ENCODE measurements around the gene XIRP2.
"Not testable (repeated sequence)": the region's sequence is repeated elsewhere in the genome, so short reads cannot be mapped to it uniquely, and the experiment has no call there.

XIRP2 gene

DNA sequence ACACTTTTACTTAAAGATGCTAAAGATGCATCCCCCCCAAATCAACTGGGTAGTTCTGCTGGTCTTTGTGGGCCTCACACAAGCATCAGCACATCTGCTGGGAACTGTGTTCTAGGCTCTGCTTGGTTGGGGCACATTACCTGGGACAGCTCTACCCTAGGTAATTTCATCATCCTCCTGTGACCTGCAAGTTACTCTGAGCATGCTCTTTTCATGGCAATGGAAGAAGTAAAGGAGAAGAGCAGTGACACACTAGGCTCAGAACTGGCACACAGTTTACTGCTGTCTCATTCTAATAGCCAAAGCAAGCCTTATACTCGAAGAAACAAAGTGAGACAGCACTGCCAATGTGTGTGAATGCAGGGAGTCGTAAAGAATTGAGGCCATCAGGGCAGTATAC, 376.7 kb downstream of the XIRP2 start:
- Histone ChIP-seq H3K4me3 (no peak overlapping the region), H3K36me3 (ENCODE audit: insufficient read depth, low read length) (no peaks in the 10 kb centered on the region), H3K9me3 (ENCODE audit: low read depth, low read length) (no peaks in the 10 kb centered on the region), H3K9ac (ENCODE audit: insufficient read length) (no peak overlapping the region), H3K27ac (no peak overlapping the region)
- no peak for DNase-seq (ENCODE audit: low read depth, low spot score)
- TF ChIP-seq POLR2AphosphoS5 (IDR thresholded peaks at IDR 0.05; ENCODE audit: borderline replicate concordance, low read depth, low read length) (no peak), FOXP2 (optimal IDR thresholded peaks at IDR 0.05; ENCODE audit: control extremely low read depth, extremely low read length, insufficient read depth) (no peak), EZH2 (IDR thresholded peaks at IDR 0.05) (no peak)

DNA sequence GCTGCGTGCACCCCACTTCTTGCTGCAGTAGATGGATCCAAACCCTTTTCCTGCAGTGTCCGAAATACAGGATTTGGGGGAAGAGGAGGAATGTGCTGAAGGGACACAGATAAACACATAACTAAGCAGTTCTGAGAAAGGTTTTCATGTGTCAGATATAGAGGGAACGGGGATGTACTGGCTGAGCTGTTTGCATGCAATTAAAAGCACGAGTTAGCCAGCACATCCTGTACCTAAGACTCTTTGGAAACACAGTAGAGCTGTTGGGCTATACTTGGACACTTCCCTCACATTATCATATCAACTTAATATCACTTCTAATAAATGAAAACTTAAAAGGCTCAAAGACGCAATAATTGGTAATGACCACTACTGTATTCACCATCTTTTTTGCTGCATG, 377.4 kb downstream of the XIRP2 start:
- TF ChIP-seq EZH2 (IDR thresholded peaks at IDR 0.05) (no peak), POLR2AphosphoS5 (IDR thresholded peaks at IDR 0.05; ENCODE audit: borderline replicate concordance, low read depth, low read length) (no peak), FOXP2 (optimal IDR thresholded peaks at IDR 0.05; ENCODE audit: control extremely low read depth, extremely low read length, insufficient read depth) (no peak)
- H3K9ac ChIP-seq (ENCODE audit: insufficient read length), result no peak overlapping the region
- H3K36me3 ChIP-seq (ENCODE audit: insufficient read depth, low read length), result no peaks in the 10 kb centered on the region
- no peaks in the 10 kb centered on the region for H3K9me3 ChIP-seq (ENCODE audit: low read depth, low read length)
- H3K4me3 ChIP-seq, result no peak overlapping the region
- H3K27ac ChIP-seq, result no peak overlapping the region
- DNase-seq (ENCODE audit: low read depth, low spot score), result no peak

- H3K27ac ChIP-seq; H3K4me3 ChIP-seq; DNase-seq (ENCODE audit: low read depth, low spot score); H3K36me3 ChIP-seq (ENCODE audit: insufficient read depth, low read length); H3K9ac ChIP-seq (ENCODE audit: insufficient read length); H3K9me3 ChIP-seq (ENCODE audit: low read depth, low read length): not testable (repeated sequence)
Observed at GRCh38 chr2:167268245-167268644, 380.0 kb downstream of the XIRP2 start.

DNA sequence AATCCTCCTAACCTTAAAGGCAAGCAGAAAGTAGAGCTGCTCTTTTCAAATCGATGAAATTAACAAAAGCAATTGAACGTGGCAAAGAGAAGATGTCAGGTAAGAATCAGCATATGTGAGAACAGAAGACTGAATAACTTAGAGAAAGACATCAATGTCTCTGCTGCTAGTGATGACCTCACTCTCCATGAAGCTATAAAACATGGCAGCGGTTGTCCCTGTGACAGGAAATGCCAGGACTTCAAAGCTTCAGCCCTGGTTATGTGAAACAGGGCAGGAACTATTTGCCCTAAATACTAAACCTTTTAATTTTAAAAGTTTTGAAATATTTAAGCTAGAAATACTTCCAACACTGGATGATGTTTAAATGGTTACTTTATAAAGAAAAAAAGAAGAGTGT, 383.7 kb downstream of the XIRP2 start:
- TF ChIP-seq FOXP2 (optimal IDR thresholded peaks at IDR 0.05; ENCODE audit: control extremely low read depth, extremely low read length, insufficient read depth) (no peak), EZH2 (IDR thresholded peaks at IDR 0.05) (no peak), POLR2AphosphoS5 (IDR thresholded peaks at IDR 0.05; ENCODE audit: borderline replicate concordance, low read depth, low read length) (no peak)
- Histone ChIP-seq H3K9ac (ENCODE audit: insufficient read length) (no peak overlapping the region), H3K9me3 (ENCODE audit: low read depth, low read length) (no peaks in the 10 kb centered on the region), H3K4me3 (no peak overlapping the region), H3K27ac (no peak overlapping the region), H3K36me3 (ENCODE audit: insufficient read depth, low read length) (no peaks in the 10 kb centered on the region)
- no peak for DNase-seq (ENCODE audit: low read depth, low spot score)

- H3K36me3 ChIP-seq (ENCODE audit: insufficient read depth, low read length), result no peaks in the 10 kb centered on the region
- no peak for TF ChIP-seq POLR2AphosphoS5 (IDR thresholded peaks at IDR 0.05; ENCODE audit: borderline replicate concordance, low read depth, low read length)
- no peak for TF ChIP-seq FOXP2 (optimal IDR thresholded peaks at IDR 0.05; ENCODE audit: control extremely low read depth, extremely low read length, insufficient read depth)
- TF ChIP-seq EZH2 (IDR thresholded peaks at IDR 0.05), result no peak
- H3K4me3 ChIP-seq, result no peak overlapping the region
- no peaks in the 10 kb centered on the region for H3K9me3 ChIP-seq (ENCODE audit: low read depth, low read length)
- no peak overlapping the region for H3K27ac ChIP-seq
- H3K9ac ChIP-seq (ENCODE audit: insufficient read length), result no peak overlapping the region
- no peak for DNase-seq (ENCODE audit: low read depth, low spot score)
Observed at GRCh38 chr2:167275046-167275445, 386.8 kb downstream of the XIRP2 start.

DNA sequence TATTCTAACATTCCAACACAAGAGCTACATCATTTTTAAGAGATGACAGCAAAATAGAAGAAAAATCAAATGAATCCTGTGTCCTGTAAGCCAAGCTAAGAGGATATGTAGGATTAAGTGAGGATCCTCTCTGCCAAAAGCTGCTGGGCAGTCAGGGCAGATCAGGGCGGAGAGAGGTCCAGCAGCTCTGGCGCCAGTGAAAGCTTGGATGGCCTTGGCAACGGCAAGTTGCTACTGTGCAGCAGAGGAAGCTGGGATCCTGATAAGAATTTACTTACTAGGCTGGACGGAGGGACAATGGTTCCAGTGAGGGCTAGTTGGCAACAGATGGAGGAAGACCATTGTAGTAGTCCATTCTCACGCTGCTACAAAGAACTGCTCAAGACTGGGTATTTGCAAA, 391.5 kb downstream of the XIRP2 start:
- Histone ChIP-seq H3K9ac (ENCODE audit: insufficient read length) (no peak overlapping the region), H3K9me3 (ENCODE audit: low read depth, low read length) (no peaks in the 10 kb centered on the region), H3K36me3 (ENCODE audit: insufficient read depth, low read length) (no peaks in the 10 kb centered on the region), H3K27ac (no peak overlapping the region), H3K4me3 (no peak overlapping the region)
- TF ChIP-seq EZH2 (IDR thresholded peaks at IDR 0.05) (no peak), POLR2AphosphoS5 (IDR thresholded peaks at IDR 0.05; ENCODE audit: borderline replicate concordance, low read depth, low read length) (no peak), FOXP2 (optimal IDR thresholded peaks at IDR 0.05; ENCODE audit: control extremely low read depth, extremely low read length, insufficient read depth) (no peak)
- DNase-seq (ENCODE audit: low read depth, low spot score), result no peak

DNA sequence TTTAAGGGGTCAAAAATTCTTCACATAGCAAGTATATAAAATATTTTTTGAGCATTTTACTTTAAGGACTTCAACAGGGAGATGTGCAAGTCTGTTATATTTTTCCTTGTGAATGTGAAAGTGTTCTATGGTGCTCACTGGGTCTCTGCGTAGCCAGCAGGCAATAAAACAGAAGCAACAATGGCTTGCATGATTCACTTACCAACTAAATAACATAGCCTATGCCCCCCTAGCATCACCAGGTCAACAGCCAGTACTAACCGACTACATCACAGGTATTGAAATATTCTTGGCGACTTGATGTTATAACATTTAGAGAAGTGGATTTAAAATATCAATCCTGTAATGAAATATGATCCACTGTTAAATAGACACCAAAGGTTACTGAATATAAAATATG, 398.9 kb downstream of the XIRP2 start:
- H3K27ac ChIP-seq, result no peak overlapping the region
- H3K36me3 ChIP-seq (ENCODE audit: insufficient read depth, low read length), result no peaks in the 10 kb centered on the region
- TF ChIP-seq EZH2 (IDR thresholded peaks at IDR 0.05) (no peak), FOXP2 (optimal IDR thresholded peaks at IDR 0.05; ENCODE audit: control extremely low read depth, extremely low read length, insufficient read depth) (no peak), POLR2AphosphoS5 (IDR thresholded peaks at IDR 0.05; ENCODE audit: borderline replicate concordance, low read depth, low read length) (no peak)
- H3K9me3 ChIP-seq (ENCODE audit: low read depth, low read length), result no peaks in the 10 kb centered on the region
- H3K4me3 ChIP-seq, result no peak overlapping the region
- DNase-seq (ENCODE audit: low read depth, low spot score), result no peak
- no peak overlapping the region for H3K9ac ChIP-seq (ENCODE audit: insufficient read length)

DNA sequence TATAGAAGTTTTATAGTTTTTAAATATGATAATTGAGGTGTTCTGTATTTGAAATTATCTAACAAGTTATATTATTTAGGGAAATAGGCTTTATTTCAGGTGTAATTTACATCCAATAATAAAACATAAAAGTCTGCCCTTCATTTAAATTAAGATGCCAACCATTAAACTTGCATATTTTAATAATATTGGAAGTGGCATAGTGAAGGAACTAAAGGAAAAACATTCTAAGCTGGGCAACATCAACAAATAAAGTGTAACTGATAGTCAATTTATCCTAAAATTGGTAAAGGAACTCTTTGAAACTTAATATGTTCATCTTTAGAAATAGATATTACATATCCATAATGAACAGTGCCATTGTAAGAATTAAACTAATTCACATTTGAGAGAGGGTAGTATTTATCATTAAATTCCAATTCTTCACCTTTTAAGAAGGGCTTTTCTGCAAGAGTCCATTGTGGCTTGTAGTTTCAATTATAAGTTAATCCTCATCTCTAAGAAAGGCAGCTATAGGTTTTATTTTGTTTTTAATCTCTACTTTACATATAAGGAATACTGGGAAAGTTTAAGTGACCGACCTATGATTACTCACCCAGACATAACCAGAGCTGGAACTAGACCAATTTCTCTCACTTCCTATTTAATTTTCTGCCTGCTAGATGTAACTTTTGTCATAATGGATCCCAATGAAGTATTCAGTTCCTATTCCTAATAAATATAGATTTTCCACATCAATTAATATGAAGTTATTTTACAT, 401.6 kb downstream of the XIRP2 start:
- H3K9ac ChIP-seq (ENCODE audit: insufficient read length), result no peak overlapping the region
- H3K4me3 ChIP-seq, result no peak overlapping the region
- H3K27ac ChIP-seq, result no peak overlapping the region
- no peaks in the 10 kb centered on the region for H3K36me3 ChIP-seq (ENCODE audit: insufficient read depth, low read length)
- DNase-seq (ENCODE audit: low read depth, low spot score), result no peak
- no peaks in the 10 kb centered on the region for H3K9me3 ChIP-seq (ENCODE audit: low read depth, low read length)
- no peak for TF ChIP-seq POLR2AphosphoS5 (IDR thresholded peaks at IDR 0.05; ENCODE audit: borderline replicate concordance, low read depth, low read length)
- no peak for TF ChIP-seq EZH2 (IDR thresholded peaks at IDR 0.05)
- no peak for TF ChIP-seq FOXP2 (optimal IDR thresholded peaks at IDR 0.05; ENCODE audit: control extremely low read depth, extremely low read length, insufficient read depth)

All from SK-N-MC (cell line).